OCI-M2 (cell line): ENCODE measurements around the gene XRN1.
"Not testable (repeated sequence)": the region's sequence is repeated elsewhere in the genome, so short reads cannot be mapped to it uniquely, and the experiment has no call there.

Experiments used
- DNase-seq: peaks from one replicate; lab custom pipeline; 2025; ENCODE audit not compliant: unreplicated experiment; lab: John Stamatoyannopoulos, UW

The XRN1 gene

GRCh38 chr3:142337994-142338393 is 109.8 kb downstream of the XRN1 start:
- DNase-seq: no peak

DNA sequence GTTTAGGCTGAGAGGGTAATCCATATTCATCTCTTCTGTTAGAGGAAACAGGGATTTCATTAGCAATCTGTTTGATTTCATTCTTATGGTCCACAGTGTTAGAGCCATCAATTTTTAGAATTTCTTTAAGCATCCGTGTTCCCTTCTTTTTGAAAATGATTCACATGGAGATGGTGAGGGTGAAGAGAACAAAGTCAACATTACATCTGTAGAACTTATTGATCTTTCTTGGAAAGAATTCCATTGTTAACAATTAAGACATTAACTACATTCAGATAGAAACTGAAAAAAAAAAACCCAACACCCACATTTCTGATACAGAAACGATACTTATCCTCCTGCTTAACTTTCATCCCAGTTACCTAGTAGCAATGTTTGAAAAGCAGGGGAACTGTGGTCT is 115.4 kb downstream of the XRN1 start:
- DNase-seq: no peak

DNA sequence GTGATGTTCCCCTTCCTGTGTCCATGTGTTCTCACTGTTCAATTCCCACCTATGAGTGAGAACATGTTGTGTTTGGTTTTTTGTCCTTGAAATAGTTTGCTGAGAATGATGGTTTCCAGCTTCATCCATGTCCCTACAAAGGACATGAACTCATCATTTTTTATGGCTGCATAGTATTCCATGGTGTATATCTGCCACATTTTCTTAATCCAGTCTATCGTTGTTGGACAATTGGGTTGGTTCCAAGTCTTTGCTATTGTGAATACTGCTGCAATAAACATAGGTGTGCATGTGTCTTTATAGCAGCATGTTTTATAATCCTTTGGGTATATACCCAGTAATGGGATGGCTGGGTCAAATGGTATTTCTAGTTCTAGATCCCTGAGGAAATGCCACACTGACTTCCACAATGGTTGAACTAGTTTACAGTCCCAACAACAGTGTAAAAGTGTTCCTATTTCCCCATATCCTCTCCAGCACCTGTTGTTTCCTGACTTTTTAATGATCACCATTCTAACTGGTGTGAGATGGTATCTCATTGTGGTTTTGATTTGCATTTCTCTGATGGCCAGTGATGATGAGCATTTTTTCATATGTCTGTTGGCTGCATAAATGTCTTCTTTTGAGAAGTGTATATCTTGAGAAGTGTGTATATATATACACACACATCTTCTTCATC is 123.4 kb downstream of the XRN1 start:
- DNase-seq: not testable (repeated sequence)

GRCh38 chr3:142319912-142320311 is 127.9 kb downstream of the XRN1 start:
- no peak for DNase-seq

- DNase-seq: no peak
Measured at GRCh38 chr3:142319094-142319493, 128.7 kb downstream of the XRN1 start.

GRCh38 chr3:142318331-142318730 is 129.5 kb downstream of the XRN1 start:
- DNase-seq: no peak

- DNase-seq: not testable (repeated sequence)
Measured at GRCh38 chr3:142315978-142316388, 131.9 kb downstream of the XRN1 start.

- DNase-seq: no peak
Measured at GRCh38 chr3:142315083-142315482, 132.8 kb downstream of the XRN1 start.

DNA sequence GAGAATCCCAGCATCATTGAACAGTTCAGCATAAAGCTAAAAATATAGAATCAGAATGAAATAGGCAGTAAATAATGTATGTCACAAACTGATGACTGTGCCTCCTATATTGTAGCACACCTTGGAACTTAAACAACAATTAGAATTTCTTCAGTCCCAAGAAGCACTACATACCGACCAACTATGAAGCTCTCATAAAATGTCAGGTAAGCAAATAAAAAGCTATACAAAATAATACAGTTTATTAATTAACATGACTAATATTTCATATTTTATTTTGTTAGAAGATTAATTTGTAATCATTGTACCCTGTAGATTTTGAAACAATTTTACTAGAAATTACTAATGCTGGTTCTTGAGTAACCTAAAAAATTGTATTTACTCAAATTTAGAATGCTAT is 137.4 kb downstream of the XRN1 start:
- DNase-seq: no peak

GRCh38 chr3:142302847-142303246 is 145.0 kb downstream of the XRN1 start:
- not testable (repeated sequence) for DNase-seq

- no peak for DNase-seq
Measured at GRCh38 chr3:142298626-142299025, 149.2 kb downstream of the XRN1 start.

- DNase-seq: no peak
Measured at GRCh38 chr3:142296507-142296906, 151.3 kb downstream of the XRN1 start.

DNA sequence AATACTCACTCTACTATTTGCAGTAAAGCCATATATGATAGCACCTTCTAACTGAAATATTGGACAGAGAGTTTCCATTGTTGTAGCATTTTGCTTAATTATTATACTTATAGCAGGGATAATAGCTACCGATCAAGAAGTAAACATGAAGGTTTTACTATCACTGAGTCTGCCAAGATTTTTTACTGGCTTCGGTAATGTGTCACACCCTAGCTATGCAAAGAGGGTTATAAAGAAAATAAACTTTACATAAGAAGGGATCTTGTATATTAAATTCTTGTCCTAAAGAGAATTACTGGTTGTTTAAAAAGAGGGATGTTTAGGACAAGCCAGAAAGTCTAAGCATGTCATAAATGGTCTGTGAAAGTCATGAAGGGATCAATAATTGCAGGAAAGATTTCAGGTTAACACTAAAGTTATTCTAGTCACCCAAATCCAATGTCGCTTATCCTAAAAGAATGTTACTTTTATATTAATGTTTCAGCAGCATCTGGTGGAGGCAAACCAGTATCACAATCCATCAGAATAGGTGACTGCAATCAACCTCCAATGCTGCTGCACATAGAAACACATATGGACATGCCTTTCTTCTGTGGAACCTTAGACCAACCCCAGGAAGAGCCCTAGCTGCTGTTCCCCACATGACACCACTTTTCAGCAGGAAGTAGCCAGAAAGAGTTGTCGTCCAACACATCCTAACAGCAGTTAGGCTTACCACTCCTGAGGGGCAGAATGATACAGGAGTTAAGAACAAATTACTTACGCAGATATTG is 159.8 kb downstream of the XRN1 start:
- DNase-seq: no peak

DNA sequence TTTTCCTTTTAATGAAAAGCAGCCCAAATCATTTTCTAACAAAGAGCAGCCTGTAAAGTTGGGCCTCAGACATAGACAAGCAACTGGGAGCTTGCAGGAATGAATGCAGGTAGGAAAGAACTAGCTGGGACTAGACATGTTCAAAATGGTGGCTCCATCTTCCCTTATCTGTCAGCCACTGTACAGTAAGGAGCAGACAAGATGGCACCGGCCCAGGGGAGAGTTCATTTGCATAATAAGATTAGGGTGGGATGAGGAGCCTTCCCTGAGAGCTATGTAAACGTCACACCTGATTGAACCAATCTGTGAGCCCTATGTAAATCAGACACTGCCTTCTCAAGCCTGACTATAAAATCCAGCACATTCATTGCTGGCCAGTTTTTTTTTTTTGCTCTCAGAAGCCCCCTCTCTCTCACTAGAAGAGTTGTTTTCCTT is 162.7 kb downstream of the XRN1 start:
- no peak for DNase-seq

DNA sequence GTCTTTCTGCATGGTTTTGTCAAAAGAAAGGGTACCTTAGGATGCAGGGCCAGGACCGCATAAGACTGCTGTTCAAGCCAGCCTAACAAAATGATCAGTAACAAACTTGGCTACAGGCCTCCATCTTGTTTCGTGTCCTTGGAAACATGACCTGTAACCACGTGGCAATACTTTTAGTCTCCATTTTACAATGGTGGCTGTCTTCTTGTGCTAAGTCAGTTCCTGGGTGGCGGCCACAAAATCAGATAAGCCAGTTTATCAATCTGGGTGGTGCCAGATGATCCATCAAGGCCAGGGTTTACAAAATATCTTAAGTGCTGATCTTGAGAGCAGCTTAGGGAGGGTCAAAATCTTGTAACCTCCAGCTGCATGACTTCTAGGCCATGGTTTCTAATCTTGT is 165.3 kb downstream of the XRN1 start:
- no peak for DNase-seq

DNA sequence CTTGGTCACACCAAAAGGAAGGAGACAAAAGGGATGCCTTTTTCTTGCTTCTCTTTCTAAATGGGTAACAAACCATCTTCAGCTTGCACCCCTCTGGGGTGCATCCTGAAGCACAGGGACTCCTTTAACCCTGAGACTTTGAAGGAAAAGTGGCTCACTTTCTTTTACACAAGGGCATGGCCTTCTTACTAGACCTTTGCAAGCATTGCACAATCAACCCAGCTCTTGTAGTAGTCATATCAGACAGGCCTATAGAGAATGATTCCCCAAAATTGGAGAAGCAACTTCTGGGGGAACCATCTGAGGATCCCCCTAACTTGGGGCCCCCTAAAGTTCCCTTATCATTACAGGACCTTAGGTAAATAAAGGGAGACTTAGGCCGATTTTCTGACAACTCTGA is 166.4 kb downstream of the XRN1 start:
- no peak for DNase-seq

DNA sequence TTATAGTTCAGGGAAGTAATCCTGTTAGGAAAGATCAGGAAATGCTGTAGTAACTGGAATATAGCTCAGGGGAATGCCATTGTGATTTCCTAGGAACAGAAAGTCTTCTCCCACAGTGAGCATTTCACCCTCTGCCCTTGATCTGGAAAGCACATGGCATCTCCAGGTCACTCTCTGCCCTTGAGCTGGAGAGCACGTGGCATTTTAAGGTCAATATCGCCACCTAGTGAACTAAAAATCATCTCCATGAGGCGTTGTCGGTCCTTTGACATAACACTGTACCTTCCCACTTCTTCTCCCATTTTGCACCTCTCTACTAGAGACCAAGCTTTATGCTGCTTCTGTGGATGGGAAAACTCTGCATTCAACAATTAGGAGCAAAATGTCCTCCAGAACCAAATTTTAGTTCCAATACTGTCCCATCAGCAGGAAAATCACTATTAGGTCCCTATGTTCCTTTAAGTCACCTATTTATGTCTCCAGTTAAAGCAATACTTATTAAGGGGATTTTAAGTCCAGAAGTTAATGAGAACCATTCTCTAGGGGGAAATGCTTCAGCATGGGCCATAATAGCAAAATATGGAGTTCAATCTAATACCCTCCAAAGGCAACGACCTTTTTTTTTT is 167.8 kb downstream of the XRN1 start:
- peak; percentile 34 for DNase-seq

GRCh38 chr3:142278451-142278850 is 169.4 kb downstream of the XRN1 start:
- DNase-seq: no peak

- no peak for DNase-seq
Measured at GRCh38 chr3:142276781-142277180, 171.1 kb downstream of the XRN1 start.

DNA sequence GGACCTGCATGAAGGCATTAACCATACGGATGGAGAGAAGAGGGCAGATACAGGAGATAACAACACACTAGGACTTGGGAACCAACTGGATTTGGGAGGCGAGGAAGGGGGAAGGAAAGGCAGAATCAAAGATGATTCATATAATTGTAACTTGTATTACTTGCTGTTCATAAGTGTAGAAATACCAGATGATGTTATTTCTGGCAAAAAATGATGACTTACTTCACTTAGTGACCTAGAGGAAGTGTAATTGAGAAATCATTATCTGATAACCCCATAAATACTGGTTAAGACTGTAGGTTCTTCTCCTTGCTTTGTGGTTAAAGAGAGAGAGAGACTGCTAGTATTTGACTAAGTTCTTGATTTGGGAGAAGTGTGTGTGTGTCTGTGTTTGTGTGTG is 172.0 kb downstream of the XRN1 start:
- DNase-seq: no peak

DNA sequence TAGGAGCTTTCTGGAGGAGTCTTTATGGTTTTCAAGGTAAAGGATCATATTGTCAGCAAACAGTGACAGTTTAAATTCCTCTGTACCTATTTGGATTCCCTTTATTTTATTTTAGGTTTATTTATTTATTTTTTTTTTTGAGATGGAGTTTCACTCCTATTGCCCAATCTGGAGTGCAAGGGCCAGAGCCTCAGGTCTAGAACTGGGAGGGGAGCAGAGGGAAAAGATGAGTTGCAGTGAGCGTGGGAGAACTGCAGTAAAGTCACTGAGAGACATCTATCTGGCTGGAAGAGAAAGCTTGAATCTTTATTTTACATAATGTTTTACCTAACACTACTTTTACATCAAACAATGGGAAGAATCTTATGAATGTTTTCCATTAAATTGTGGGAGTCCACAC is 172.9 kb downstream of the XRN1 start:
- no peak for DNase-seq

DNA sequence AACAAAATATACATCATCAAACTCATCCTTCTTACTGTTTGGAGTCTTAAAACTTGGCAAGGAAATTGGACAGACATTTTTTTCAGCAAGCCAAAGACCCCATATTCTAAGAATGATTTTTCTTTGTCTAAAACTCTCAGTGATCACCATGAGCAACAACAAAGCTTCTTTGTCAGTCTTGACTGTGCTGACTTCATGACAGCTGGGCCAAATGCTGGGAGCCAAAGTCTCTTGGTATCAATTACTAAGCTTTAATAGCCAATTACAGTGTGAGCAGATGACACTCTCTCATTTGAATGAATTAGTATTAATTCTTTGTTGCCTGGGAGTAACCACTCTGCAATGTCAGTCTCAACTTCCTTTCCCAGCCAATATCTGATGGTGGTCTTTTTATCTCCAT is 174.3 kb downstream of the XRN1 start:
- no peak for DNase-seq
